Measurements from ENCODE around the gene CANX.

The CANX gene

DNA sequence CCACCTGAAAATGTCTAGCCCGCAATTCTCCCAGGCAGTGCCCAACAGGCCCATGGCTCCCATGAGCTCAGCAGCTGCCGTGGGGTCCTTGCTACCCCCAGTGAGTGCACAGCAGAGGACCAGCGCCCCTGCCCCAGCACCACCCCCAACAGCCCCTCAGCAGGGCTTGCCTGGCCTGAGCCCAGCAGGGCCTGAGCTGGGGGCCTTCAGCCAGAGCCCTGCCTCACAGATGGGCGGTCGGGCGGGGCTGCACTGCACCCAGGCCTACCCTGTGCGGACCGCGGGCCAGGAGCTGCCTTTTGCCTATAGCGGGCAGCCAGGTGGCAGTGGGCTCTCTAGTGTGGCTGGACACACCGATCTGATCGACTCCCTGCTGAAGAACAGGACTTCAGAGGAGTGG, 75.7 kb downstream of the CANX start:
- DNase-seq (ENCODE audit: low read depth), result no peak

DNA sequence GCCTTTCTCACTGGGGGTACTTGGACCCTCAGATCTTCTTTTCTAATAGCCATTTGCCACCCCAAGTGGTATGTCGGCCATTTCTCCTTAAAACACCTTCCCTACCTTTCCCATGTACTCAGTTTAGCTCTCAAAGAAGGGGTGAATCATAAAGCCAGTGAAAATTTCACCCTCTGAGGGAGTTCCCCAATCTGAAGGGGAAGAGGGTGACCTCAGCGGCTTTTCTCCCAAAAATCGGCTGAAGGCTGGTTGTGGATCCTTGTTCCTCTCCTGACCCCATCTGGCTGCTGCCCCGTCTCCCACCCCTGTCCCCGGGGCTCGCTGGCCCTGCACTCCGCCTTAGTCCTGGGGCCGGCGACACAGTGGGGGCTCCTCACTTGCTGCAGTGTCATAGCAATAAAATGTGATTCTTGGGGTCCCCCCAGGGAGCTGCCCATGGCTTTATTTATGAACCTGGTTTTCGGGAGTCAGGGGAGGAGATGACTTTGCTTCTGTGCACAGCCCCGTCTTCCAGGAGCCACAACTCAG, 77.7 kb downstream of the CANX start:
- DNase-seq (ENCODE audit: low read depth), result no peak

DNA sequence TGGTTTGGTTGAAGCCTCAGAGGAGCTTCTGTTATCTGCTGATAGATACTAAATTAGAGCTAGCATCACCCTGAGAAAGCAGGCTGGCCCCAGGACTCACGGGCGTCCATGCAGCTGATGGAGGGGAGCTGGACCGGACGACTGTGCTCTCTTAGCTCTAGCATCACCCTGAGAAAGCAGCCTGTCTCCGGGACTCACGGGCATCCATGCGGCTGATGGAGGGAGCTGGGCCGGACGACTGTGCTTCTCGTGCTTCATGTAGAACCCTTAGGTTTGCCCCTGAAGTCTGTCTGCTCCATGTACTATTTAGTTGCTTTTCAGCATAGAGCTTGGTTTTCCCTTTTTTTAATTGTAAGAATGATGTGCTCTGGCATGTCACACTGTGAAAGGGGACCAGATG, 78.7 kb downstream of the CANX start:
- DNase-seq (ENCODE audit: low read depth), result no peak

DNA sequence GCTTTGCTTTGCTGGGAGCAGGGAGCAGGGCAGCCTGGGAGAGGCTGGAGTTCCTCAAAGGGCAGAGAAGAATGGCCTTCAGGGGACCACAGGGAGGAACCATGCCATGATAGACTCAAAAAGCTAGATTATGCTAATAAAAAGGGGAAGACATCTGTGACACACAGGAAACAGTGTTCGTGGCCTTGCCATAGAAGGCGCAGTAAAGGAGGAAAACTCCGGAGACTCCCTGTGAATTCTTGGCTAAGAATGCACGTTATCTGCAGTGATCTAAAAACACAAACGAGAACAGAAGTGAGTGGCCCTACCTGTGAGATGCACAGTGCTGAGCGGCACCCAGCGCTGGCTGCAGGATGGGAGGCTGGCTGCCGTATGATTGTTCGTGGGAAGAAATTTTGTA, 79.1 kb downstream of the CANX start:
- DNase-seq (ENCODE audit: low read depth), result no peak

DNA sequence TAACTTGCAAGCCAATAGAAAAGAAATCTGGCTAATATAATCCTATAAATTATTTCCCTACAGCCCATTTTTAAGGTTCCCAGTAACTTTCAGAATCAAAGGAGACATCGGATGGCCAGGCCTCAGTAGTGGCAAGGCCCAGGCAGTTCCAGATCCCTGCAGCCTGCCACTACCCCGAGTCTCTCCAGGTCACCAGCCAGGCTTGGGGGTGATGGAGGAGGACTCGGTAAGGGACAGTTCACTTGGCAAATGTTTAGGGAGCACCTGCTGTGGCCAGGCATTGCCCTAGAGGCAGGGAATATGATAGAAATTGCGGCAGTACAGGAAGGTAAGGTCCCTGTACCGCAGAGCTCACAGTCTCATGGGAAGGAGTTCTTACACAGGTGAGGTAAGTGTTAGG, 79.8 kb downstream of the CANX start:
- DNase-seq (ENCODE audit: low read depth), result no peak

DNA sequence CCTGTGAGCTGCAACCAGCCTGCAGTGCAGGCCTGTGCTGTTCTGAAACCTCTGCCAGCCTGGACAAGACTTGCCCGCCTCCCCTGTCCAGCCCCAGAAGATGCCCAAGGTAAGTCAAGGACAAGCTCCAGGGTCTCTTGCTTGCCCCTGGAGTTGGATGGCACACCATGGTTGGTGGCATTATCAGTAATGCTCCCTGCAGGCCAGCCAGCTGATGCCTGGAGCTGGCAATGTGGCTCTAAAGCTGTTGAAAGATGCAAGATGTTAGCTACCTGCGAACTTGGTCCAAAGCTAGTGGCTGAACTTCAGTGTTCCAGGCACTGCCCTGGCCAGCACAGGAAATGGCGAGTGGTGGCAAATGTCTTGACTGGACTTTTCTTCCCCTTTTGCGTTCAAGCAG, 81.1 kb downstream of the CANX start:
- no peak for DNase-seq (ENCODE audit: low read depth)

DNA sequence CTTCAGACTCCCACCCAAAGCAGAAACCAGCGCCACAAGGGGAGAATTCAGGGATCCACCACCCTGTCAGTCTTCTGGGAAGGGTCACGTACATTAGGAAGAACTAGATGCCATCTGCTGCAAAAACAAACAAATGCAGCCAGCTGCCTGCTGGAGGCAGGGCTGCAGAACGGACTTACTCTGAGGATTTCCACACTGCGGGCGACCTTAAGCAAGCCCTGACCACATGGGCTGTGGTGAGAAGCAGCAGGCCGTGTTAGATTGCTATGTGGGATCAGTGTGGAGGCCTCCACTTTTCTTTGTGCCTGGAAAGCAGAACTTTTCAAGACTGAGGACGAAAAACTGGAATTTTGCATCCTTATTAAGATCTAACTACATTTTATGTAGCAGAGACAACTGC, 81.6 kb downstream of the CANX start:
- DNase-seq (ENCODE audit: low read depth), result no peak
